Activated CD8-positive, alpha-beta memory T cell treated with anti-CD3 and anti-CD28 coated beads, Interleukin-2, amount 50 U/mL, for 48 hours (primary cell): ENCODE data around the gene SHB.

Experiments used
- DNase-seq: peaks from one replicate; pipeline ENCODE4 v3.0.0-alpha.2; 2020

The SHB gene

GRCh38 chr9:38004809-38005560 is 64.0 kb downstream of the SHB start:
- DNase-seq: no peak

- no peak for DNase-seq
Observed at GRCh38 chr9:38003946-38004808, 64.8 kb downstream of the SHB start.

- DNase-seq: no peak
Observed at GRCh38 chr9:38003230-38003629, 65.8 kb downstream of the SHB start.

- no peak for DNase-seq
Observed at GRCh38 chr9:38001430-38001829, 67.6 kb downstream of the SHB start.

- no peak for DNase-seq
Observed at GRCh38 chr9:38000735-38001134, 68.3 kb downstream of the SHB start.

GRCh38 chr9:38000332-38000731 is 68.7 kb downstream of the SHB start:
- DNase-seq: no peak

- no peak for DNase-seq
Observed at GRCh38 chr9:37999588-38000189, 69.3 kb downstream of the SHB start.

GRCh38 chr9:37998881-37999587 is 70.0 kb downstream of the SHB start:
- no peak for DNase-seq

GRCh38 chr9:37997636-37998374 is 71.2 kb downstream of the SHB start:
- DNase-seq: no peak

GRCh38 chr9:37996819-37997217 is 72.2 kb downstream of the SHB start:
- no peak for DNase-seq

GRCh38 chr9:37995961-37996818 is 72.8 kb downstream of the SHB start:
- no peak for DNase-seq

GRCh38 chr9:37995348-37995737 is 73.7 kb downstream of the SHB start:
- DNase-seq: no peak

GRCh38 chr9:37994639-37995347 is 74.2 kb downstream of the SHB start:
- peak; percentile 65 for DNase-seq

GRCh38 chr9:37992924-37993349 is 76.1 kb downstream of the SHB start:
- no peak for DNase-seq

GRCh38 chr9:37990404-37991015 is 78.5 kb downstream of the SHB start:
- DNase-seq: no peak

- no peak for DNase-seq
Observed at GRCh38 chr9:37989701-37990100, 79.3 kb downstream of the SHB start.

- DNase-seq: no peak
Observed at GRCh38 chr9:37988602-37989001, 80.4 kb downstream of the SHB start.

- DNase-seq: no peak
Observed at GRCh38 chr9:37988041-37988440, 81.0 kb downstream of the SHB start.

- no peak for DNase-seq
Observed at GRCh38 chr9:37987467-37987981, 81.5 kb downstream of the SHB start.

GRCh38 chr9:37986771-37987258 is 82.2 kb downstream of the SHB start:
- DNase-seq: no peak
